OCI-LY3 (cell line): ENCODE data around the gene ZBTB7C.

Experiments
- H2AFZ ChIP-seq: fragments of 200-600, 300-600 bp; shearing (Covaris generic); 2 replicates; pipeline ENCODE4 v1.6.0; 2014; ENCODE audit warnings: antibody characterized with exemption, low read depth, low read length
- H3K27ac ChIP-seq: fragments of 200-600, 300-600 bp; sonication (generic); 2 replicates; pipeline ENCODE4 v1.5.1; 2014; ENCODE audit warnings: mild to moderate bottlenecking, low read length, moderate library complexity, mixed read lengths
- H3K27me3 ChIP-seq: fragments of 200-600, 300-600 bp; sonication (generic); 2 replicates; pipeline ENCODE4 v1.6.1; 2014; ENCODE audit warnings: low read depth, low read length, mixed read lengths
- H3K36me3 ChIP-seq: fragments of 200-600, 300-600 bp; sonication (generic); replicated peaks from 2 replicates; pipeline ENCODE3; 2014; ENCODE audit warnings: low read depth, low read length, mixed read lengths
- H3K4me1 ChIP-seq: fragments of 300-600, 200-600 bp; sonication (generic); 2 replicates; pipeline ENCODE4 v1.6.1; 2014; ENCODE audit warnings: low read length, mixed read lengths
- H3K4me2 ChIP-seq: fragments of 200-600, 300-600 bp; sonication (generic); 2 replicates; pipeline ENCODE4 v1.6.1; 2014; ENCODE audit warnings: low read length, mixed read lengths
- H3K4me3 ChIP-seq: fragments of 300-600, 200-600 bp; sonication (generic); 2 replicates; pipeline ENCODE4 v1.5.1; 2014; ENCODE audit warnings: antibody characterized with exemption, mild to moderate bottlenecking, low read length, moderate library complexity
- H3K79me2 ChIP-seq: fragments of 300-600, 200-600 bp; shearing (Covaris generic); 2 replicates; pipeline ENCODE4 v1.6.1; 2014; ENCODE audit warnings: mild to moderate bottlenecking, low read length, mixed read lengths
- H3K9ac ChIP-seq: fragments of 300-600, 200-600 bp; shearing (Covaris generic); 2 replicates; pipeline ENCODE4 v1.6.0; 2014; ENCODE audit warnings: mild to moderate bottlenecking, low read length, moderate library complexity
- H3K9me3 ChIP-seq: fragments of 200-600, 300-600 bp; shearing (Covaris generic); 2 replicates; pipeline ENCODE4 v1.6.1; 2014; ENCODE audit warnings: low read length, mixed read lengths; ENCODE audit not compliant: insufficient read depth
- H4K20me1 ChIP-seq: fragments of 200-600, 300-600 bp; sonication (generic); 2 replicates; pipeline ENCODE4 v1.6.1; 2016; ENCODE audit warnings: low read length, mixed read lengths; ENCODE audit not compliant: insufficient read depth
- CTCF ChIP-seq: fragments of 200-600, 300-600 bp; sonication (generic); IDR thresholded peaks from 2 replicates; pipeline ENCODE4 v1.5.1; 2014; ENCODE audit warnings: antibody characterized with exemption, low read length, low read depth
- EZH2phosphoT487 ChIP-seq: fragments of 200-600 bp; shearing (Covaris generic); IDR thresholded peaks from 2 replicates; pipeline ENCODE4 v1.6.1; 2018; ENCODE audit warnings: antibody characterized with exemption, mixed run types, low read depth

The ZBTB7C gene

GRCh38 chr18:47995654-47996053, 413.5 kb downstream of the ZBTB7C start:
- no peak overlapping the region for H3K27ac ChIP-seq
- H4K20me1 ChIP-seq: no peaks in the 10 kb centered on the region
- no peak overlapping the region for H2AFZ ChIP-seq
- no peak overlapping the region for H3K9ac ChIP-seq
- H3K4me3 ChIP-seq: no peak overlapping the region
- no peaks in the 10 kb centered on the region for H3K79me2 ChIP-seq
- peaks cover 28% of the 10 kb centered on the region for H3K27me3 ChIP-seq
- no peaks in the 10 kb centered on the region for H3K36me3 ChIP-seq
- no peaks in the 10 kb centered on the region for H3K4me1 ChIP-seq
- peaks cover 7% of the 10 kb centered on the region; the same call in 1 of the 2 replicates for H3K9me3 ChIP-seq
- H3K4me2 ChIP-seq: no peak overlapping the region
- TF ChIP-seq EZH2phosphoT487: no peak
- no peak for TF ChIP-seq CTCF

DNA sequence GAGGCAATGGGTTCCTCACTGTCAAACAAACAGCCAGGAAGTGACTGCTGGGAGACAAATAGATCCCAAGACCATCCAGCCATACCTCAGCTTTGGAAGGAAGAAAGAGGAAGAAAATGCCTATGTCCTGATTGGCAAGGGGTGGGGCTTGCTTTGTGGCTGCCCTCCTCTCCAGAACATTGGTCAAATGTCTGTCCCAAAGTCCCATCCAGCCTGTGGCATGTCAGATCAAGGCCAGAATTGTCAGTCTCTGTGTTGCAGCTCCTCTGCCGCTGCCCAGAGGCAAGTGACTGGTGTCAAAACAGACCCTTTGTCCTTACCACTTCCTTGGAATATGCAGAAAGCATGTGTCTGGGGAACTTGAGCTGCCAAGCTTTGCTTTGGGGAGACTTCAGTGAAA, 415.8 kb downstream of the ZBTB7C start:
- Histone ChIP-seq H3K4me2 (no peak overlapping the region), H2AFZ (no peak overlapping the region), H3K79me2 (no peaks in the 10 kb centered on the region), H3K27me3 (peaks cover 43% of the 10 kb centered on the region), H4K20me1 (no peaks in the 10 kb centered on the region), H3K4me3 (no peak overlapping the region), H3K9ac (no peak overlapping the region), H3K27ac (no peak overlapping the region), H3K36me3 (no peaks in the 10 kb centered on the region), H3K9me3 (peaks cover 7% of the 10 kb centered on the region; the same call in 1 of the 2 replicates), H3K4me1 (no peaks in the 10 kb centered on the region)
- no peak for TF ChIP-seq EZH2phosphoT487
- TF ChIP-seq CTCF: no peak

DNA sequence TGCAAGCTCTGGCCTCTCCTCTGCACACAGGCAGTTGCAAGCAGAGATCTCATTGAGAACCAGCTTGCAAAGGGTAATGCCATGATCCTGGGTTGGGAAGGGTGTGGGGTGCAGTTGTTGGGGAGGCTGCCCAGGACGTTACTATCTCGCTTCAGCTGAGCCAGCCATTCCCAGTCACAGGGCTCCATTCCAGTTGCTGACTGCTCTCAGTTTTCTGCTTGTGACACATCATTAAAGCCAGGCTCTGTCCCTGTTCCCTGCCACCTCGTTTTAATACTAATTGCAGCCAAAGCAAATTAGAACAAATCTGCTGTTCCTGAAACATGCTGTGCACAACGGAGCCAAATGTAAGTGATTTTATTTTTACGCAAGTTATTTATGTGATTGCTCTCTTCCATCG, 416.2 kb downstream of the ZBTB7C start:
- no peaks in the 10 kb centered on the region for H4K20me1 ChIP-seq
- no peaks in the 10 kb centered on the region for H3K36me3 ChIP-seq
- H3K4me3 ChIP-seq: no peak overlapping the region
- peaks cover 7% of the 10 kb centered on the region; the same call in 1 of the 2 replicates for H3K9me3 ChIP-seq
- TF ChIP-seq EZH2phosphoT487: no peak
- no peak for TF ChIP-seq CTCF
- no peak overlapping the region for H3K27ac ChIP-seq
- no peaks in the 10 kb centered on the region for H3K4me1 ChIP-seq
- H3K79me2 ChIP-seq: no peaks in the 10 kb centered on the region
- 0 out of 2 replicates have a peak overlapping the region, but pooled peaks have one; percentile 7 for H2AFZ ChIP-seq
- H3K4me2 ChIP-seq: no peak overlapping the region
- no peak overlapping the region for H3K9ac ChIP-seq
- H3K27me3 ChIP-seq: peaks cover 43% of the 10 kb centered on the region

- no peak overlapping the region for H3K4me3 ChIP-seq
- H3K79me2 ChIP-seq: no peaks in the 10 kb centered on the region
- no peaks in the 10 kb centered on the region for H4K20me1 ChIP-seq
- TF ChIP-seq CTCF (no peak), EZH2phosphoT487 (no peak)
- H2AFZ ChIP-seq: no peak overlapping the region
- no peaks in the 10 kb centered on the region for H3K36me3 ChIP-seq
- H3K27me3 ChIP-seq: peaks cover 39% of the 10 kb centered on the region
- no peak overlapping the region for H3K9ac ChIP-seq
- H3K4me1 ChIP-seq: no peaks in the 10 kb centered on the region
- H3K27ac ChIP-seq: no peak overlapping the region
- H3K9me3 ChIP-seq: peaks cover 2% of the 10 kb centered on the region; the same call in 1 of the 2 replicates
- no peak overlapping the region for H3K4me2 ChIP-seq
Observed at GRCh38 chr18:47992266-47992665, 416.9 kb downstream of the ZBTB7C start.
